ENCODE measurements around the gene HOXD13.

The HOXD13 gene

GRCh38 chr2:176101216-176101830 lies 8.8 kb downstream of the HOXD13 start:
- in situ Hi-C loops (cut with MboI; ENCODE audit: low pct_unique_long_range_greater_than_20kb, low sequenced_read_pairs, unreplicated experiment), result loop anchor here (25.0 kb wide), 1 partner anchor 739 kb away; no protein-coding TSS in a partner anchor
- TF ChIP-seq CTCF (IDR thresholded peaks at IDR 0.05; ENCODE audit: extremely low read depth, insufficient read depth, missing control alignments), result no peak
- DNase-seq (ENCODE audit: low spot score), result no peak

- no peak for TF ChIP-seq CTCF (IDR thresholded peaks at IDR 0.05; ENCODE audit: extremely low read depth, insufficient read depth, missing control alignments)
- no peak for DNase-seq (ENCODE audit: low spot score)
- in situ Hi-C loops (cut with MboI; ENCODE audit: low pct_unique_long_range_greater_than_20kb, low sequenced_read_pairs, unreplicated experiment), result loop anchor here (25.0 kb wide), 1 partner anchor 740 kb away; no protein-coding TSS in a partner anchor
Observed at GRCh38 chr2:176101842-176102241, 9.3 kb downstream of the HOXD13 start.

- TF ChIP-seq CTCF (IDR thresholded peaks at IDR 0.05; ENCODE audit: extremely low read depth, insufficient read depth, missing control alignments), result no peak
- in situ Hi-C loops (cut with MboI; ENCODE audit: low pct_unique_long_range_greater_than_20kb, low sequenced_read_pairs, unreplicated experiment), result loop anchor here (25.0 kb wide), 1 partner anchor 740 kb away; no protein-coding TSS in a partner anchor
- DNase-seq (ENCODE audit: low spot score), result no peak
Observed at GRCh38 chr2:176102309-176102866, 9.9 kb downstream of the HOXD13 start.

GRCh38 chr2:176103194-176103593 lies 10.7 kb downstream of the HOXD13 start:
- no peak for DNase-seq (ENCODE audit: low spot score)
- no peak for TF ChIP-seq CTCF (IDR thresholded peaks at IDR 0.05; ENCODE audit: extremely low read depth, insufficient read depth, missing control alignments)
- in situ Hi-C loops (cut with MboI; ENCODE audit: low pct_unique_long_range_greater_than_20kb, low sequenced_read_pairs, unreplicated experiment), result loop anchor here (25.0 kb wide), 1 partner anchor 741 kb away; no protein-coding TSS in a partner anchor

GRCh38 chr2:176103742-176104315 lies 11.3 kb downstream of the HOXD13 start:
- in situ Hi-C loops (cut with MboI; ENCODE audit: low pct_unique_long_range_greater_than_20kb, low sequenced_read_pairs, unreplicated experiment), result loop anchor here (25.0 kb wide), 1 partner anchor 742 kb away; no protein-coding TSS in a partner anchor
- DNase-seq (ENCODE audit: low spot score), result no peak
- no peak for TF ChIP-seq CTCF (IDR thresholded peaks at IDR 0.05; ENCODE audit: extremely low read depth, insufficient read depth, missing control alignments)

- in situ Hi-C loops (cut with MboI; ENCODE audit: low pct_unique_long_range_greater_than_20kb, low sequenced_read_pairs, unreplicated experiment), result loop anchor here (25.0 kb wide), 1 partner anchor 742 kb away; no protein-coding TSS in a partner anchor
- DNase-seq (ENCODE audit: low spot score), result no peak
- no peak for TF ChIP-seq CTCF (IDR thresholded peaks at IDR 0.05; ENCODE audit: extremely low read depth, insufficient read depth, missing control alignments)
Observed at GRCh38 chr2:176104316-176105077, 12.0 kb downstream of the HOXD13 start.

Data from GM13977 (cell line).